ENCODE measurements around the gene PIGO.

Gene PIGO

GRCh38 chr9:35051069-35051967 is 45.1 kb downstream of the PIGO start:
- Histone ChIP-seq H3K27me3 (replicated peaks; ENCODE audit: insufficient read depth, low read length) (no peaks in the 10 kb centered on the region), H3K36me3 (replicated peaks; ENCODE audit: insufficient read depth, low read length) (peaks cover 7% of the 10 kb centered on the region), H2AFZ (ENCODE audit: low read length) (no peak overlapping the region), H3K27ac (ENCODE audit: low read length) (no peak overlapping the region), H3K4me2 (ENCODE audit: low read depth, low read length) (no peak overlapping the region), H3K9me2 (replicated peaks; ENCODE audit: insufficient read depth, low read length) (no peaks in the 10 kb centered on the region), H3K9ac (ENCODE audit: low read length) (no peak overlapping the region), H3K4me1 (ENCODE audit: low read length) (no peaks in the 10 kb centered on the region), H3K9me3 (replicated peaks; ENCODE audit: insufficient read depth, low read length) (no peaks in the 10 kb centered on the region), H3F3A (ENCODE audit: insufficient read depth, low read length) (peaks cover 9% of the 10 kb centered on the region; the same call in 1 of the 2 replicates), H3K4me3 (ENCODE audit: low read length) (no peak overlapping the region), H4K20me1 (ENCODE audit: insufficient read depth, low read length) (no peaks in the 10 kb centered on the region; the same call in 1 of the 2 replicates), H3K79me2 (ENCODE audit: low read length) (peaks cover 12% of the 10 kb centered on the region)
- TF ChIP-seq EZH2 (optimal IDR thresholded peaks at IDR 0.05; ENCODE audit: low read depth, low read length) (no peak), CTCF (IDR thresholded peaks at IDR 0.05; ENCODE audit: low read length) (peak; percentile 67)
- DNase-seq = peak; percentile 41

- no peak overlapping the region for H3K4me2 ChIP-seq (ENCODE audit: low read depth, low read length)
- DNase-seq = no peak
- no peak overlapping the region for H3K27ac ChIP-seq (ENCODE audit: low read length)
- no peaks in the 10 kb centered on the region for H3K9me2 ChIP-seq (replicated peaks; ENCODE audit: insufficient read depth, low read length)
- H3K27me3 ChIP-seq (replicated peaks; ENCODE audit: insufficient read depth, low read length) = no peaks in the 10 kb centered on the region
- H4K20me1 ChIP-seq (ENCODE audit: insufficient read depth, low read length) = no peaks in the 10 kb centered on the region
- H3K9me3 ChIP-seq (replicated peaks; ENCODE audit: insufficient read depth, low read length) = no peaks in the 10 kb centered on the region
- no peak overlapping the region for H2AFZ ChIP-seq (ENCODE audit: low read length)
- H3K79me2 ChIP-seq (ENCODE audit: low read length) = peaks cover 8% of the 10 kb centered on the region; the same call in 1 of the 2 replicates
- no peak overlapping the region for H3K4me3 ChIP-seq (ENCODE audit: low read length)
- TF ChIP-seq CTCF (IDR thresholded peaks at IDR 0.05; ENCODE audit: low read length) = no peak
- H3K9ac ChIP-seq (ENCODE audit: low read length) = no peak overlapping the region
- 0 out of 2 replicates have a peak, but pooled peaks cover 2% of the 10 kb centered on the region for H3F3A ChIP-seq (ENCODE audit: insufficient read depth, low read length)
- H3K36me3 ChIP-seq (replicated peaks; ENCODE audit: insufficient read depth, low read length) = peaks cover 4% of the 10 kb centered on the region; the same call in 1 of the 2 replicates
- no peaks in the 10 kb centered on the region for H3K4me1 ChIP-seq (ENCODE audit: low read length)
These were observed 47.9 kb downstream of the PIGO start for GRCh38 chr9:35048511-35048910.

- Histone ChIP-seq H3K9me3 (replicated peaks; ENCODE audit: insufficient read depth, low read length) (no peaks in the 10 kb centered on the region), H3K9ac (ENCODE audit: low read length) (no peak overlapping the region), H3K4me3 (ENCODE audit: low read length) (no peak overlapping the region), H3K36me3 (replicated peaks; ENCODE audit: insufficient read depth, low read length) (0 out of 2 replicates have a peak, but pooled peaks cover 4% of the 10 kb centered on the region), H3K79me2 (ENCODE audit: low read length) (no peaks in the 10 kb centered on the region), H3K4me1 (ENCODE audit: low read length) (no peaks in the 10 kb centered on the region), H3K4me2 (ENCODE audit: low read depth, low read length) (no peak overlapping the region), H2AFZ (ENCODE audit: low read length) (no peak overlapping the region), H3F3A (ENCODE audit: insufficient read depth, low read length) (peaks cover 6% of the 10 kb centered on the region; the same call in 1 of the 2 replicates), H3K27ac (ENCODE audit: low read length) (no peak overlapping the region), H3K27me3 (replicated peaks; ENCODE audit: insufficient read depth, low read length) (no peaks in the 10 kb centered on the region), H4K20me1 (ENCODE audit: insufficient read depth, low read length) (no peaks in the 10 kb centered on the region), H3K9me2 (replicated peaks; ENCODE audit: insufficient read depth, low read length) (no peaks in the 10 kb centered on the region)
- no peak for DNase-seq
- no peak for TF ChIP-seq EZH2phosphoT487 (IDR thresholded peaks at IDR 0.05; ENCODE audit: low read length)
- no peak for TF ChIP-seq CTCF (IDR thresholded peaks at IDR 0.05; ENCODE audit: low read length)
- no peak for TF ChIP-seq EZH2 (optimal IDR thresholded peaks at IDR 0.05; ENCODE audit: low read depth, low read length)
These were observed 52.3 kb downstream of the PIGO start for GRCh38 chr9:35044071-35044470.

Measured in MM.1S (cell line).